Breast epithelium (tissue), 3 donors: ENCODE results near the gene CNTN5.

ENCODE experiments used
- CTCF ChIP-seq, 3 donors: fragments of 450-650 bp; IDR thresholded peaks; one replicate each; pipeline ENCODE4 v1.5.1; 2016 to 2017; ENCODE audit warnings: antibody characterized with exemption in 3 of 3, mild to moderate bottlenecking in 3 of 3, moderate library complexity in 3 of 3
- POLR2AphosphoS5 ChIP-seq, 3 donors: sonication (generic); formaldehyde crosslinking; IDR thresholded peaks; one replicate each; pipeline ENCODE4 v1.6.1; 2017; ENCODE audit warnings: antibody characterized with exemption in 3 of 3

DNA sequence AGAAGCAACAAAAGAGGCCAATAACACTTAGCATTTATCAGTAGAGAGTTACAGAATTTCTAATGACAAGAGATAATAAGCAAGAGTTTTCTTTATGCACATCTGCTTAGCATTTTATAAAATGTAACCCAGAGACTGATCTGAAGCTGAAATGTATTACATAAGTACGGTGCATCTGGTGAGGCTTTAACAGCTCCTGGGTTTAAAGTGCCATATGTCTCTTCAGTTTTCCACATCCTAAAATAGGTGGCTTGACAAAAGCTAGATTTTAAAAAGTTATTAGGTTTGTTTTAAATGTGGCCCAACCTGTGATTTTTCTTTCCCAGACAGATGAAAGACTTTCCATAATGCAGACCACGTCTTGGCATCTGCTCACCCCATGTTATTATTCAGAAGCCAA, 1045.7 kb downstream of the CNTN5 start:
- TF ChIP-seq CTCF (IDR thresholded peaks at IDR 0.05), result no peak
- no peak for TF ChIP-seq POLR2AphosphoS5 (IDR thresholded peaks at IDR 0.05)
